Liver (tissue), 3 donors: ENCODE measurements around the gene ETV6.

Experiments
- TF ChIP-seq, protein P1 (sequence below): fragments of 150-350 bp; IDR thresholded peaks from 2 replicates; pipeline ENCODE4 v1.5.1; 2017; ENCODE audit warnings: improper control_type of control experiment, low read depth, low read length; ENCODE audit not compliant: missing input control
- TF ChIP-seq, protein P2 (sequence below): IDR thresholded peaks from 2 replicates; pipeline ENCODE4 v1.6.1; 2016; ENCODE audit warnings: antibody characterized with exemption
- donor health status: healthy.
- donor health status: healthy.

DNA sequence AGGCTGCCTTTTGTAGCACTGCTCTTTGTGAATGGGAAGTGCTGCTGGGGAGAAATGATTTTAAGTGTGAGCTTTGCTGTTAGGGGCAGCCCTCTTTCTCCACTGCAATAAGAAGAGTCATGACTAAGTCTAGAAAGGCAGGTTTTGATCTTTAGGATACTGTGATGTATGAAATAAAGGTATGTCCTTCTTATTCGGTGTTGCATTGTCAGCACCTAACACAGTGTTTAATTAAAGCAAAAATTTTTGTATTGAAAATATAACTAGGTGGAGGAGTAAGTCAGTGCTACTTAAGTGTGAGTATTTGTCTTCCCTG is 81.5 kb downstream of the ETV6 start:
- TF ChIP-seq, protein P1, sequence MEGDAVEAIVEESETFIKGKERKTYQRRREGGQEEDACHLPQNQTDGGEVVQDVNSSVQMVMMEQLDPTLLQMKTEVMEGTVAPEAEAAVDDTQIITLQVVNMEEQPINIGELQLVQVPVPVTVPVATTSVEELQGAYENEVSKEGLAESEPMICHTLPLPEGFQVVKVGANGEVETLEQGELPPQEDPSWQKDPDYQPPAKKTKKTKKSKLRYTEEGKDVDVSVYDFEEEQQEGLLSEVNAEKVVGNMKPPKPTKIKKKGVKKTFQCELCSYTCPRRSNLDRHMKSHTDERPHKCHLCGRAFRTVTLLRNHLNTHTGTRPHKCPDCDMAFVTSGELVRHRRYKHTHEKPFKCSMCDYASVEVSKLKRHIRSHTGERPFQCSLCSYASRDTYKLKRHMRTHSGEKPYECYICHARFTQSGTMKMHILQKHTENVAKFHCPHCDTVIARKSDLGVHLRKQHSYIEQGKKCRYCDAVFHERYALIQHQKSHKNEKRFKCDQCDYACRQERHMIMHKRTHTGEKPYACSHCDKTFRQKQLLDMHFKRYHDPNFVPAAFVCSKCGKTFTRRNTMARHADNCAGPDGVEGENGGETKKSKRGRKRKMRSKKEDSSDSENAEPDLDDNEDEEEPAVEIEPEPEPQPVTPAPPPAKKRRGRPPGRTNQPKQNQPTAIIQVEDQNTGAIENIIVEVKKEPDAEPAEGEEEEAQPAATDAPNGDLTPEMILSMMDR, result no peak
- TF ChIP-seq, protein P2, sequence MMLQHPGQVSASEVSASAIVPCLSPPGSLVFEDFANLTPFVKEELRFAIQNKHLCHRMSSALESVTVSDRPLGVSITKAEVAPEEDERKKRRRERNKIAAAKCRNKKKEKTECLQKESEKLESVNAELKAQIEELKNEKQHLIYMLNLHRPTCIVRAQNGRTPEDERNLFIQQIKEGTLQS, result no peak
